Esophagus squamous epithelium (tissue), 4 donors: ENCODE measurements around the gene MRPL37.

Experiments used
- POLR2A ChIP-seq, 4 donors: fragments of 450-650 bp; IDR thresholded peaks; one replicate each; pipeline ENCODE4 v1.6.1; 2017; ENCODE audit warnings: antibody characterized with exemption in 4 of 4, mild to moderate bottlenecking in 4 of 4, moderate library complexity in 3 of 4
- TF ChIP-seq, protein P1 (sequence below), 6 experiments: fragments of 450-650 bp in 4 of 6; fragments of 200-600 bp in 2 of 6; sonication (generic) in 2 of 6; IDR thresholded peaks; one replicate each; pipeline ENCODE4 v1.5.1; 2016 to 2019; ENCODE audit warnings: antibody characterized with exemption in 6 of 6, mild to moderate bottlenecking in 4 of 6, moderate library complexity in 4 of 6

DNA sequence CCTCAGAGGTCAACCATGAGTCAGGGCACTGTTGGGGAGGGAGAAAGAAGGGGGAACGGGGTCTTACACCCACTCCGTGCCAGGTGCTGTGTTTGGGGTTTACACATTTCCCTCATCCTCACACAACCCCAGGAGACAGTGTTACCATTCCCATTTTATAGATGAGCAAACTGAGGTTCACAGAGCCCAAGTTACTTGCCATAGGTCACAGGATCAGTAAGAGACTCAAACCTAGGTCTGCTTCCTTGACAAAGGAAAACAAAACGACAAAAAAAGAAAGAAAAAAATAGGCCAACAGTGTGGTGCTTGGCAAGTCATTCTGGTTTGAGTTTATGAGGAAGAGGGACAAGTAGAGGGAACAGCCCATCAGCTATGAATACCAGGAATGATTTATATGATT is 30.9 kb upstream of the MRPL37 start:
- TF ChIP-seq, protein P1, sequence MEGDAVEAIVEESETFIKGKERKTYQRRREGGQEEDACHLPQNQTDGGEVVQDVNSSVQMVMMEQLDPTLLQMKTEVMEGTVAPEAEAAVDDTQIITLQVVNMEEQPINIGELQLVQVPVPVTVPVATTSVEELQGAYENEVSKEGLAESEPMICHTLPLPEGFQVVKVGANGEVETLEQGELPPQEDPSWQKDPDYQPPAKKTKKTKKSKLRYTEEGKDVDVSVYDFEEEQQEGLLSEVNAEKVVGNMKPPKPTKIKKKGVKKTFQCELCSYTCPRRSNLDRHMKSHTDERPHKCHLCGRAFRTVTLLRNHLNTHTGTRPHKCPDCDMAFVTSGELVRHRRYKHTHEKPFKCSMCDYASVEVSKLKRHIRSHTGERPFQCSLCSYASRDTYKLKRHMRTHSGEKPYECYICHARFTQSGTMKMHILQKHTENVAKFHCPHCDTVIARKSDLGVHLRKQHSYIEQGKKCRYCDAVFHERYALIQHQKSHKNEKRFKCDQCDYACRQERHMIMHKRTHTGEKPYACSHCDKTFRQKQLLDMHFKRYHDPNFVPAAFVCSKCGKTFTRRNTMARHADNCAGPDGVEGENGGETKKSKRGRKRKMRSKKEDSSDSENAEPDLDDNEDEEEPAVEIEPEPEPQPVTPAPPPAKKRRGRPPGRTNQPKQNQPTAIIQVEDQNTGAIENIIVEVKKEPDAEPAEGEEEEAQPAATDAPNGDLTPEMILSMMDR (IDR thresholded peaks at IDR 0.05), result no peak
- no peak for TF ChIP-seq POLR2A (IDR thresholded peaks at IDR 0.05)
